RCC 7860 (cell line): Measurements from ENCODE around the gene IL1RAPL2.

ENCODE experiments used
- DNase-seq: peaks from one replicate; pipeline ENCODE4 v3.0.0-alpha.2; 2015; ENCODE audit warnings: low spot score
- FAIRE-seq: peaks from 2 replicates; lab custom pipeline; 2012; peaks lifted over from hg19 to GRCh38; lab: Jason Lieb, UNC

The IL1RAPL2 gene

DNA sequence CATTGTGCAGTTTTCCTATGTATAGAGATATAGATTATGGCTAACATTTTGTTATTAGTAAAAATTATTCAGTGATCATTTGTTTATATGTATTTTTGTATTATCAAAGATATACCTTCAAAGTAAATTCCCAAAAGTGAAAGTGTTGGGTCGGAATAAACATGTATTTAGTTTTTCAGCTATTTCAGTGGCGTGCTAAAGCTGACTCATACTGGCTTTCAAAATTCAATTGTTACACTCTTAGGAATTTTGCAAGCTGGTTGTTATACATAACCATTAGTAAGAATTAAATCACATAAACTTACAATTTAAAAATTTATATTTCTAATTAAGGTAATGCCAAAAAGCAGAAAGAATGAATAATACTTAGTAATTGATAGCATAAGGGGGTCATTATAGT lies 968.0 kb downstream of the IL1RAPL2 start:
- FAIRE-seq (no peak), DNase-seq (no peak)

DNA sequence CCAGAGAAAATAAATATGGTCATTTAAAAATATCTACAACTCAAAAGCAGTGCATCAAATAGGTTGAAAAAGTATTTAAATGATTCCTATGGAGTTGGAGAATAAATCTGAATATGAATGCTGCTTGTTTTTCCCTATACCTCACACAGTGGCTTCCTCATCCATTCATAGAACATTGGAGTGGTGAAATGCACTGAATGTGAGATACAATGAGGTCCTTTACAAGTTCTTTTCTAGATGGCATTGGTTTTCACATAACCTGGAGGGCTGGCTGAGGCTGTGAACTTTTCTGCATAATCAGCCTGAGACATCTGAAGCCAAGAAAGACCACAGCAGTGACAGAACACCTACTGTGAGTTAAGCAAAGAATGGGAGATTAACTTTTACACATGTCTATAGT lies 977.3 kb downstream of the IL1RAPL2 start:
- FAIRE-seq: no peak
- no peak for DNase-seq

DNA sequence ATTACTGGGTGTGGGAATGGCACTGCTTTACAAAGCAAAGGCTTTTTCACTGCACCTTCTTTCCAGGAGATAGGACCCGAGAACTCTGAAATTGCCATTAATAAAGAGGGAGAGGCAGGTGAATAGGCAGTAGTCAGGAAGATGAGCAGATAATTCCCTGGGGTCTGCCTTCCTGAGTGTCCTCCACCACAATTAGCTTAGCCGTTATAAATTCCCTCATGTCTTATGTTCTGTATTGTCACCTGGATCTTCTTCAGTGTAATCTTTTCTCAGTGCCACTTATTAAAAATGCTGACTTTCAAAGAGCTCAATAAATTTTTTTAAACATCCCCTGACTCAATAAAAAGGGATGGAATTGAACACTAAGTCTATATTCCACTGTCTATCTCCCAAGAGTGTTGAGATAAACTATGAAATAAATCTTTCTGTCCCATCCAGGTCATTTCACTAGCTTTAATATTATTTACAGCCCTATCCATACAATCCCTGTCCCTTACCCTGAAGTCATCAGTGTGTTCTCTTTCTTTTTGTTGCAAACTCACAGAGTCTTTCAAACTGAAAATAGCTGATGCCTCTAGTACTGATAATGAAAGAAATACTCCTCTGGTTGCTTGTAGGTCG lies 984.2 kb downstream of the IL1RAPL2 start:
- DNase-seq (no peak), FAIRE-seq (no peak)

DNA sequence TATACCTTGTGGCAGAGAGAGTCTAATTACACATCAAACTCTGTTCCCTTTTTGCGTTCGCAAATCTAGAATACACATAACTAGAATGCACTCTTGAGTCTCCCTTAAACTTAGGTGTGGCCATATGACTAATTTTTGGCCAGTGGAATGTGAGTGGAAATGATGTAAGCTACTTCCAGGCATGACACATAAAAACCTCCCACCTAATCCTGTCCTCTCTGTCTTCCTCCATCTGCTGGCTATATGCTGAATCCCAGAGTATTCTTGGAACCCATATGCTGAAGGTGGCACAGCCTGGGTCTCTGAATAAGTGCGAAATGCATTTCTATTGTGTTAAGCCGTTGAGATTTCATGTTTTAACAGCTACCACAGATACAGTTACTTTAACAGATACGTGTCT lies 986.4 kb downstream of the IL1RAPL2 start:
- DNase-seq (peak; percentile 3), FAIRE-seq (no peak)

DNA sequence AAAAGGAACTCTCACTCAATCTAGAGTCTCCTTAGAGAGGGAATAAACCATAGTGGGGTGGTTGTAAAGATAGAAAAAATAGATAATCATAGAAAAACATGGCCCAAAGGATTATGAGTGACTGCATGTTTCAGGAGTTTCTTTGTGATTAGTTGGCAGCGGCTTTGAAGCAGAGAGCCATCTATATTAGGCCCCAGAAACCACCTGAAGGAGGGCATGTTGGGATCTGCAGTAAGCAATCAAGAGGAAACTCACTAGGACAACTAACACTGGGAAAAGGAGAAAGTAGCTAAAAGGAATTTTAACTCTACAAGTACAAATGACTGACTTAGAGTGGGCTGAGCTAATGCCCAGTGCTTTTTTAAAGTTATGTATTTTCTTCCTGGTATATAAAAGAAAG lies 987.1 kb downstream of the IL1RAPL2 start:
- FAIRE-seq: no peak

DNA sequence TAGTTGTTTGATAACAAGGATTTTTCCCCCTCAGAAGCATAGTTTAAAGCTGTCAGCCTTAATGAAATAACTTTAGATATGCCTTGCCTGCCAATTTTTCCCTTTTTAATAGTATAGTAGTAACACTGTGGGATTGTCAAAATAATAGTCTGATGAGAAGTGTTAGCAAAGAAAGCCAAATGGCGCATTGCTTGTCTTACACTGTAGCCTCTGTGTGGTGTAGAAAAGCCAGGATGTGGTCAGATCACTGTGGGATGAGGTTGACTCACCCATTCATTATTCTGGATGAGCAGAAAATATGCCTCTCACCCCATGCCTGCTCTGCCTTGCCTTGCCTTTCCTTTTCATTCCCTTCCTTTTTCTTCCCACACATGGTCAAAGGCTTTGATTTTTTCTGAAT lies 998.5 kb downstream of the IL1RAPL2 start:
- peak; percentile 16 for DNase-seq
- peak; percentile 77 for FAIRE-seq

More for the DNA sequence above, 987.1 kb downstream of the IL1RAPL2 start:
- DNase-seq: no peak

DNA sequence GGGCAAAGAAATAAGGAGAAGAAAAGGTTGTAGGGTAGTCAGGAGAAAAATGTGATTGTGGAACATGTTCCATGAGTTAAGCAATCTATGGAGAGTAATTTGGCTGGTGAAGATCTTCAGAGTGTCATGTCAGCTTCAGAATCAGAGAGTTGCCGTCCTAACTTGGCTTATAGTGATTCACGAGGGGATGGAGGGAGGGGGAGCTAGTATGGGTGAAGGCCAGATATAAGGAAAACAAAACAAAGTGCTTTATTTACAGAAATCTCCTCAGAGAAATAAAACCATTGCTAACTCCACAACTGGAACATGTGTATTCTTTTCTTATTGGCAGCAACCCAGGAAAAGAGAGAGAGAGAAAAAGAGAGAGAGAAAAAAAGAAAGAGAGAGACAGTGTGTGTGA lies 999.9 kb downstream of the IL1RAPL2 start:
- no peak for FAIRE-seq

DNA sequence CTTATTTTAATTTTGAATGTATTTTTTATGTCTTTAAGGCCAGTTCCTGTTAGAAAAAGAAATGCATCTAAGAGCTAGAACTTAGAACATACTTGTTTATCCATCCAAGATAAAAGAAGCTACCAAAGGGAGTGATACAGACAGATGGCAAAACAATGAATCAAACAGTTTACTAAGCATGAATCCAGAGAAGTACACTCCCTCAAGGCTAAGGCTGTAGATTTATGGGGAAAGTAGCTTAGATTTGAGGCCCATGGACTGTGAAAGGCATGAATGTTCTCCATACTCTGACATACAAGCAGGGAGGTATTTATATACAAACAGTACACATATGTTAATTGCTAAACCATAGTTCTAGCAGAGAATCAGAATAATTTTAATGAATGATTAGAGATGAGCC lies 1001.1 kb downstream of the IL1RAPL2 start:
- DNase-seq (no peak), FAIRE-seq (no peak)

More for the DNA sequence above, 999.9 kb downstream of the IL1RAPL2 start:
- no peak for DNase-seq

DNA sequence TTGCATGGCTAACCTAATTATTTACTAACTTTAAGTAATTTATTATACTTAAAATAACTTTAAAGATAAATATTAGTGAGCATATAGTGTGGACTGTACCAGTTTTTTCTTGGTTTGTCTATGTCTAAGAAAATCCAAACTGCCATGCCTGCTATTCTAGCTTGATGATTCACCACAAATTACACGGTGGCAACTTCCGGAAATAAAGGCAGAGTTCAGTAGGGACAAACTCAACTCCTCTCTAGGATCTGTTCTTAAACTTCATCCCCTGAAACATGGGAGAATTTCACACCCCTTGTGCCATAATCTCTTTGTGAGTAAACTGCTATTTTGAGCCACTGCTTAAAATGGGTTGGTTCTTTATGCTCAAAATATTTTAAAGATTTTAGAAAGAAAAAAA lies 1042.7 kb downstream of the IL1RAPL2 start:
- DNase-seq (no peak), FAIRE-seq (no peak)

DNA sequence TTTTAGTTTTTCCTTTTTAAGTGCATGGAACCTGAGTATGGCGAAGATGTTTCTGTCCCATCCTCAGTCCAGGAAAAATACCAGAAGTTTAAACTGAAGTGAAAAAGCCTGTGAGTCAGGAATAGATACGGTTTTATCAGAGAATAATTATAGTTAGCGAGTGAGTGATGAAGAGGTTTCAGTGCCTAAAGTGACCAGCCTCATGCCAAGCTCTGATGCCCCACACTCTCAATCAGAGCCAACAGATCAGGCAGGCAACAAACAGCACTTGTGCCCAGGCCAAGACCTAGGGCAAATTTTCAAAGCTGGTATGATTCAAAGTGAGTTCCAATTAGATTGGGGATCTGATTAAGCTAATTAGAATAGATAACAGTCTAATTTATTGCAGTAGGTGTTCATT lies 1043.5 kb downstream of the IL1RAPL2 start:
- FAIRE-seq: no peak

DNA sequence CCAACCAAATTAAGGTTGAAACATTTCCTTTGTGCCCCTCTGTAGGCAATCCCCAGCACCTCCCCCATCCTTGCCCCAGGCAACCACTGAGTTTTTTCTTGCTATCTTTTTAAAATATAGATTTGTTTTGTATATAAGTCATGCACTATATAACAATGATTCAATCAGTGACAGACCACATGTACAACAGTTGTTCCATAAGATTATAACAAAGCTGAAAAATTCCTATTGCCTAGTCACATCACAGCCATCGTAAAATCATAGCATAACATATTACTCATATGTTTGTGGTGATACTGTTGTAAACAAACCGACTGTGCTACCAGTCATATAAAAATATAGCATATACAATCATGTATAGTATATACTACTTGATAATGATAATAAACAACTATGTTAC lies 1044.4 kb downstream of the IL1RAPL2 start:
- no peak for DNase-seq
- no peak for FAIRE-seq

More for the DNA sequence above, 1043.5 kb downstream of the IL1RAPL2 start:
- no peak for DNase-seq

DNA sequence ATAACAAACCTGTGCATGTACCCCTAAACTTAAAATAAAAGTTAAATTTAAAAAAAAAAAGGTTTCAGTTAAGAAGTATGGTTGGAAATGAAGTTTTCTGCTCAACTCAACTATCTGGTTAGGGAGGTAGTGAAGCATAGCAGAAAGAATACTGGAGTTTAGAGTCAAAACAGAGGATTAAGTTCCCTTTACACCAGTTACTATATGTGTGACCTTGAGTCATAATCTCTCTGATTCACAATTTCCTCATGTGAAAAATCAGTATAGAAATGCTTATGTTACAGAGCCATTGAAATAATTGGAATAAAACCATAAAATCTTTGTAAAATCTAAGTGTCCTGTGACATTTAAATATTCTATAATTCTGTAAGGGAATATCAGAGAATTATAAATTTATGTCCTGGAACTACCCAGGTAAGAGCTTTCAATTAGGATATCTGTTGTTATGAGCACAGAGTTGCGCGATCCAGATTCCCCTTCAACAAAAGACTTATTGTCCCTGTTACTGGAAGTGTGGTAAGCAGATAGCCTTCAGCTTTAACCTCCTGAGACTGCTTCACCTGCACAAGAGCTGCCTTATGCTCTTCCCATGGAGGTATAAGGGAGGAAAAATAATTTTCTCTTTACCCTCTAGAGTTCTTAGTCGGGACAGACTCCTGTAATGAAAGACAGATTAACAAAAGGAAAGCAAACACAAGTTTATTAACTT lies 1052.5 kb downstream of the IL1RAPL2 start:
- FAIRE-seq (no peak), DNase-seq (no peak)

DNA sequence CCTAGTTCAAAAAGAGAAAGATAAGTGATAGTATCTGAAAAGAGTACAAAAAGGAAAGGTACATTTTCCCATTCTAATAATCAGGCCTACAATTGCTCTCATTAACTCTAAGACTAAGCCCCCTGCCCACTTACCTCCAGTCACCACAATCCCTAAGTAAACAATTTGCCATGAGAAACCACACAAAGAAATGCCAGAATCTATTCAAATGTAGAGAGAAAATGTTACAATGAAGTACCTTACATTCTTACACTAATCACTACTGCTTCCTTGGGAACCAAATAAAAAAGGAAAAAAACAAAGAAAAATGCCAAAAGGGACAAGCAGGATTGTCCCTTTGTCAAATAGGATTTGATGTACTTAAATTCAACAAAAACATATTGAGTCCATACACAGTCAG lies 1068.2 kb downstream of the IL1RAPL2 start:
- DNase-seq (no peak), FAIRE-seq (no peak)

DNA sequence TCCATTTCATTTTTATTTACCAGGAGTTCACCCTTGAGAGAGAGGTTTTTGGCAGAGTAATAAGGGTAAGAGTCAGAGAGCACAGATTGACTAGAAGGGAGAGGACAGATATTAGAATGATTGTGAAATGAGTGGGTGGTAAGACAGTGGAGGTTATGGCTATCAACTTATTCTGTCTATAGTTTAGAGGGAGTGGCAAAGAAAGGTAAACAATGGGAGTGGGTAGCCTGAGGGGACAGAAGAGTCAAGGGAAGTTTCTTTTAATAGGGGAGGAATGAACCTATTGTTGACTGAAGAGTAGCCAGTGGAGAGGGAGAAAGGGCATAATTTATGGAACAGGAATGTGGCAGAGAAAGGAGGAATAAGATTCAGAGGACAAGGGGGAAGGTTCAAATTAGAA lies 1069.8 kb downstream of the IL1RAPL2 start:
- FAIRE-seq (no peak), DNase-seq (no peak)

DNA sequence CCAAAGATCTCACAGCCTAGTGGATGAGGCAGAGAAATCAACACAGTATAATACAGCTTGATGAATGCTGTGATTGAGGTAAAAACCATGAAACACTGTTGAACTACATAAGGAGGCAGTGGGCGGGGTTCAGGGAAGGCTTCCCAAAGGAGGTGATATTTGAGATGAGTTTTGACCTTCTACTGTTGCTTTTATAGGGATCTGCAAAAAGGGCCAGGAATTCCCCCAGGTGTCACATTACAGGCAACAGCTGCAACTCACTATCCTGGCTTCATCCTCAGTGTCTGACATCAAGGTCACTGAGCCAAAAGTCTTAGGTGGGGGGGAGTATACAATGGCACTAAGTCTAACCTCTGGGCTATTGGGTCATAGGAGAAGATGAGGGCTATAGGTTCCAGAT lies 1070.7 kb downstream of the IL1RAPL2 start:
- DNase-seq (no peak), FAIRE-seq (no peak)

DNA sequence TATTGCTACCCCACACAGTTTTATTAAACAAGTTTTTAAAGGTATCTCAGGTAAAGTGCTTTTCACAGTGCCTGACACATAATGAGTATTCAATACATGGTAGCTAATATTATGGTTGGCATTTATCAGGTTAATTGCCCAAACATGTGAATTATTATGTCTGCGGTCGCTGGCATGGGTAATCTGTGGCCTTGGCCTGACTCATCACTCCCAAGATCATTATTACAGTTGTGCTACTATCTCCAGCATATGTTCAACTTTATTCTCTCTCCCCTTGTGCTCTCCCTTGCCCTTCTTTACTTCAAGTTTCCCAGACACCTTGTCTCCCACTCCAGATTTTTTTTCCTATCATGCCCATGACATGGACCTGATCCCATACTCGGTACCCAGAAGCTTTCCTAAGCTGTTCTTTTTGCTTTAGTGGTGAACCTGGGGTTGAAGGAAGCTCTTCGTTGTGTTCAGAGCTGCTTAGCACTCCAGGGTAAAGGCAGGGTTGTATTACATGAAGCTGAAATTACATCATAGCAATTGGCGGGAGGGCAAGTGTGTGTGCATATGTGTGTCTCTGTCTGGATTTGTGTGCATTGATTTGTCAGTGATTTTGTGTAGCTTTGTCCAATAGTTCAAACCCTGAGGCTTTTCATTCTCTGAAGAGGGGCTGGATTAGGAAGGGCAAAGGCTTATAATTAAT lies 1079.8 kb downstream of the IL1RAPL2 start:
- no peak for FAIRE-seq

DNA sequence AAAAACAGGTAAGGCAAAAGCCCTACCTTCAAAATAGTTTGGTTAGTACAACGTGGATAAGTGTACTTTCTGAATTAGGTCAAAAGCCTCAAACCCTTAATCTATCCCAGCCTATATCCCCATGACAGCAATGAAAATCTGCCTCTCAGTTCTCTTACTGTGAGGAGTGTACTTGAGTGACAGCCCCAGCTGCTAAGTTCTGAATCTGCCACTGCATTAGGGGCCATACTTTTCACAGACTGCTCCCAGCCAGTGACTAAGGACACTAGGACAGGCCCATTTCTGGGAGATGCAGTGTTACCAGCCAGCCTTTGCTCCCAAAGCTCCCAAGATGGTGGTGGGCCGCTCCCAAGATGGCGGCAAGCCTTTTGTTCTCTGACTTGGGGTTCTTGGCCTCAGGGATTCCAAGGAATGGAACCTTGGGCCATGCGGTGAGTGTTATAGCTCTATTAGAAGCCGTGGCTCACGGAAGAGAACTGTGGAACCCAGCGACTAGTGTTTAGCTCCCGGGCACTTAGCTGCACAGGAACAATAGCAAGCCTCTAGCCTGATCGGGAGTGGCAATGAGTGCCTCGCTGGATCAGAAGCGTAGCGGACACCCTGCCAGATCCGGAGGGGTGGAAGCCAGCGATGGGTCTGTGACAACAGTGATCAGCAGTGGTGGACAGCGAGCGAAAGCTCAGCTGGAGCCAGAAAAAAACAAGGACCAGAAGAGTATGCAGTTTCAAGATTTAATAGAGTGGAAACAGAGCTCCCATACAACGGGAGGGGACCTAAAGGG lies 1080.8 kb downstream of the IL1RAPL2 start:
- no peak for DNase-seq

More for the DNA sequence above, 1079.8 kb downstream of the IL1RAPL2 start:
- no peak for DNase-seq

DNA sequence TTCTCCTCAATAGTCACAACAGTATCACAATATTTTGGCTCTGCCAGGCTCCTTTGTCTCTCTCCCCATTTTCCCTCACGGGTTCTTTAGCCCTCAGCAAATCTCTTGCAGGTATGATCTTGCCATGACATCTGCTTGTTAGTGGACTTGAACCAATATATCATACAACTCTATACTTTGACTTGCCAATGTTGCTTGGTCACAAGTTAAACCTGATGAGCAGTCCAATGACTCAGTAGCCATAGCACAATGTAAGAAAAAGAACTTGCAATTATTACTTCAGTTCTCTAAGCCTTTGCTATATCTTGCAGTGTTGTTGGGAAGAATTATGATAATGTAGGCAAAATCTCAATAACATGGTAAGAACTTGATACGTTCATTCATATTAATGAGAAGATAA lies 1081.8 kb downstream of the IL1RAPL2 start:
- DNase-seq (no peak), FAIRE-seq (no peak)

More for the DNA sequence above, 1080.8 kb downstream of the IL1RAPL2 start:
- no peak for FAIRE-seq

DNA sequence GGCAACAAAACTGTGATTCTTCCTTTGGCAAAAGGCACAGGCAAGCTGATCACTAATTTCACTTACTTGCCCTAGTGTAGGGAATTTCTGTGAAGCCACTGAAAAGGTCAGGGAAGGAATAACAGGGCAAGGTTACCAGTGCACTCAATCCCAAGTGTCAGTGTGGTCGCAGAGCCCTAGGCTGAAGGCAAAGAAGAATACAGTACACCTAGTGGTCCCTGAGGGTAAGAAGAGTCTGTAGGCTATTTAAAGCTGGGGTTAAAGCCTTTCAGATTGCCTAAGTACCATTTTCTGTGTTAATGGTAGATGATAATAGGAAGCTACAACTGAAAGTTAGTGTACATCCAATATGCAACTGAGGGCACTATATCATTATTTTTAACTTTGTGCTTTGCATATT lies 1082.7 kb downstream of the IL1RAPL2 start:
- FAIRE-seq: no peak
- DNase-seq: no peak

DNA sequence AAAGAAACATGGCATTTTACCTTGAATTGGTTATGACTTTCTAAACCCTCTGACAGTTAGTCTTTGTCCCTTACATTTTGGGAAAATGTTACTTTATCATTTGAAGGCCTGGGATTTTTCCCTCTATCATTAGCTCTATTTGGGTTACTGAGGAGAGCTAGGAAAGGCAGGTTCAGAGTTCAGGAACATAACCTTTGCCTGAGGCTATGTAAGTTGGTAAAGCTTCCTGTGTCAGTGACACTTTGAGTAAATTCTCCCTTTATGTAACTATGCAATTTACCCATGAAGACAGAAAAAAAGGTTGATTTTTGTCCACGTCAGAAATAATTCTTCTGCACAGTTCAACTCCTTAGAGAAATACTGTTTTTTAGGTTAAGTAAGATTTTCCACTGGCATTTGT lies 1084.6 kb downstream of the IL1RAPL2 start:
- FAIRE-seq (no peak), DNase-seq (no peak)

DNA sequence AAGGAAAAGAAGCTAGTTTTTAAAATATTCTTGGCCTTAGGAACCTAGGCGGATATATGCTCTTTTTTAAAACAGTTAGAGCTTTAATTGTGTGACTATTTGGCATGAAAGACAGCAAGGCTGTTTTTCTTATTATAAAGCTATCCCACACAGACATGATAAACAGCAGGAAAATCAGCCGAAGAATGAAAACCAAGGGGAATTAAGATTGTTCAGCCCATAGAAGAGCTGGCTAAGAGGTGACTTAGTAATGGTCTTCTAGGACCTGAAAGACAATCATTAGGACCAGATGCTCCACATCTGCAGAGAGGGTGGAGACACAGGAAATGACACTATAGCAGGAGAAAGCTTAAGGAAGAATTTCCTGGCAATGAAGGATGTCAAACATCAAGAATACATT lies 1085.0 kb downstream of the IL1RAPL2 start:
- FAIRE-seq: no peak
- no peak for DNase-seq
